GM10266 (cell line): ENCODE measurements around the gene ELF1.

Source experiments
- DNase-seq: peaks from one replicate; pipeline ENCODE4 v3.0.0; 2012; ENCODE audit errors: extremely low spot score
- CTCF ChIP-seq: IDR thresholded peaks from 2 replicates; pipeline ENCODE4 v1.5.1; 2012; ENCODE audit warnings: mild to moderate bottlenecking, low read depth; ENCODE audit not compliant: control insufficient read depth, insufficient read depth; ENCODE audit errors: missing control alignments

Gene ELF1

GRCh38 chr13:40994581-40995230 is 24.4 kb downstream of the ELF1 start:
- no peak for TF ChIP-seq CTCF
- peak; percentile 20 for DNase-seq

DNA sequence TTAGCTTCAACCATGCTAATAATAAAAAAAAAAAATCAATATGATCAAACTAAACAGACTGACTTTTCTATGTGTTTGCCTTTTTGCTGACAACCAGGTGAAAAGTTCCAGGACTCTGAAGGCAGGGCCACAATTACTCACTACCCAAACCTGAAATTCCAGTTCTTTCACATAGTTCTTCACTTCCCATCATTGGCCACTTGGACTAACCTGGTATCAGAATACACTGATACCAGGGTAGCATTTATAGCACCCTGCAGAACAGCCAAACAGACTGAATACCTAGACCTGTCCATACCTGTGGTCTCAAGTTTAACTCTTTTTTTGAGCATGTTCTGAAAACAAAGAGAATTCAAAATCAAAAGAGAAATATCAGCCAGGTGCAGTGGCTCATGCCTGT is 25.1 kb downstream of the ELF1 start:
- TF ChIP-seq CTCF: no peak
- no peak for DNase-seq

- DNase-seq: no peak
- peak; percentile 23 for TF ChIP-seq CTCF
Measured at GRCh38 chr13:40992678-40993518, 26.2 kb downstream of the ELF1 start.

- no peak for TF ChIP-seq CTCF
- no peak for DNase-seq
Measured at GRCh38 chr13:40987606-40988280, 31.4 kb downstream of the ELF1 start.

DNA sequence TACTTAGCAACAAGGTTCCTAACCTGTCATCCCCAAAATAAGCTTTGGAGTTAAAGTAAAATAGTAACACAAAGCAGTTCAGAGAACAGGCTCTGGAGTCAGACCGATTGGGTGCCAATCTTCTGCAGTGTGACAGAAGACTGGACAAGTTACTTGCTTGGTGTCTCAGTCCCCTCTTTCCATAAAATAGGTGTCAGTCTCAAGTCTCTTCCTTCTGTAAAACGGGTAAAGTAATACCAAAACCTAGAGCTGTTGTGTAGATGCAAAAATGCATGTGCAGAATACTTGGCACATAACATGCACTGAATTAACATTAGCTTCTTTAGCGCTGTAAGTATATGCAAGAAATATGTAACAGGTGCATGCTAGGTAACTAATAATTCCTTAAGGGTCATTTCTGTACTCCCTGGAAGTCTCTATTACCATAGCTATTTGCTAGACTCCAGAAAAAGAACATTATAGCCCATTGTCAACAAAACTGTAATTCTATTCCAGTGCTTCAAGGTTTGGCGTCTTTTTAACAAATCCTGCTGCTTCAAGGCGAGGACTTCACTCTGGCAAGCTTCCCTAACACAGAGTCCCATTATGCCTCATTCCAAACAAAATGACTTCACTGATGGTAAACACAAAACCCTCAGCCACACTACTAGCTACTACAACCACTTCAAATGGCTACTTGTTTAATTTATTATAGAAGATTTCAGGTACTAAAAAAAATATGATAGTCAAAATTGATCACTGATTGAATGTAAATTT is 32.8 kb downstream of the ELF1 start:
- DNase-seq: no peak
- no peak for TF ChIP-seq CTCF

DNA sequence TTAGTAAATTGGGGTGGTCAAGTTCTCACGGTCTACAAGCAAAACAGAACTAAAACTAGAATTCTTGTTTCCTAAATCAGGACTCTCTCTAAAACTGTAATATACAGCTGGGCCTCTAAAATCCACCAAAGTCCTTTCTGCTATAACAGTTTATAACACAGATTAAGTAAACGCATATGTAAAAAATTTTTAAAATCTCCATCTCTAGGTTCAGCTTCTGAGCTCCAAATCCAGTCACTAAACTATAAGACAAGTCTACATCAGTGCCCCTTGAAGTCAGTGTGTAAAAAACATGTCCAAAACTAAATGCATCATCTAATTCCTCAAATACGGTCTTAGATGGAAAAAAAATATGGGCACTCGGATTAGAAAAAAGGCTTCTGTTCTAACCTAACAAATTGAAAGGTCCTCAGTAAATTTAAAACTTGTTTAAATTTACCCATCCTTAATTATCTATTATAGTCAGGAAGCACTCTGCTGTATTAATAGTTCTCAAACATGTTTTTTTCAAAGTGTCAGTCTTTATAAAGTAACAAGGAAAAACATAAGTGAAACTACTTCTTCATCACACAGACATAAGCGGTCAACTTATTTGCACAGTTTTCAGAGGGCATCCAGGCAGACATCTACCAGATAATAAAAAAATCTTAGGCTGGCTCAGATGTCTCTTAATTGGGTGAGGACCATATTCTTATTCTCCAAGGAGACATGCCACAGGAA is 33.6 kb downstream of the ELF1 start:
- DNase-seq: no peak
- TF ChIP-seq CTCF: no peak
